Activated CD4-positive, CD25-positive, alpha-beta regulatory T cell treated with anti-CD3 and anti-CD28 coated beads, Interleukin-2, amount 50 U/mL, for 24 hours (primary cell): ENCODE results near the gene CNDP2.
"Not testable (repeated sequence)": the region's sequence is repeated elsewhere in the genome, so short reads cannot be mapped to it uniquely, and the experiment has no call there.

ENCODE experiments used
- ATAC-seq, 2 donors: fragments of 150-1000 bp; cut with Tn5 transposase; one replicate each; pipeline ENCODE4 v1.10.0; 2021; ENCODE audit warnings: mild to moderate bottlenecking in 1 of 2, moderate library complexity in 1 of 2

CNDP2 gene

GRCh38 chr18:74473976-74474640 is 22.1 kb upstream of the CNDP2 start:
- ATAC-seq: no peak

GRCh38 chr18:74476140-74476539 is 20.0 kb upstream of the CNDP2 start:
- ATAC-seq: no peak

GRCh38 chr18:74477771-74478170 is 18.4 kb upstream of the CNDP2 start:
- peak in 1 of 2 donors; percentile 41 for ATAC-seq

GRCh38 chr18:74478316-74478715 is 17.8 kb upstream of the CNDP2 start:
- ATAC-seq: no peak

GRCh38 chr18:74478880-74479279 is 17.3 kb upstream of the CNDP2 start:
- no peak for ATAC-seq

- ATAC-seq: no peak
Observed at GRCh38 chr18:74479486-74480148, 16.5 kb upstream of the CNDP2 start.

GRCh38 chr18:74480149-74480651 is 16.0 kb upstream of the CNDP2 start:
- no peak for ATAC-seq

GRCh38 chr18:74482697-74483096 is 13.5 kb upstream of the CNDP2 start:
- ATAC-seq: no peak

- ATAC-seq: no peak
Observed at GRCh38 chr18:74486119-74486849, 9.9 kb upstream of the CNDP2 start.

GRCh38 chr18:74488354-74488753 is 7.8 kb upstream of the CNDP2 start:
- no peak for ATAC-seq

- ATAC-seq: no peak
Observed at GRCh38 chr18:74488864-74489263, 7.3 kb upstream of the CNDP2 start.

GRCh38 chr18:74489676-74490075 is 6.5 kb upstream of the CNDP2 start:
- no peak for ATAC-seq

GRCh38 chr18:74492259-74492658 is 3.9 kb upstream of the CNDP2 start:
- ATAC-seq: no peak

GRCh38 chr18:74493689-74494088 is 2.5 kb upstream of the CNDP2 start:
- ATAC-seq: no peak

GRCh38 chr18:74494514-74494913 is 1.6 kb upstream of the CNDP2 start:
- no peak for ATAC-seq

- peak; percentile 12 to 16 for ATAC-seq
Observed at GRCh38 chr18:74496508-74497323, 553 bp downstream of the CNDP2 start.

GRCh38 chr18:74497324-74497676 is 1.1 kb downstream of the CNDP2 start:
- ATAC-seq: no peak

GRCh38 chr18:74497778-74498177 is 1.6 kb downstream of the CNDP2 start:
- no peak for ATAC-seq

- peak; percentile 52 to 55 for ATAC-seq
Observed at GRCh38 chr18:74498712-74499627, 2.8 kb downstream of the CNDP2 start.

GRCh38 chr18:74499633-74500032 is 3.5 kb downstream of the CNDP2 start:
- peak in 1 of 2 donors; percentile 4 for ATAC-seq

GRCh38 chr18:74500372-74500771 is 4.2 kb downstream of the CNDP2 start:
- no peak for ATAC-seq

GRCh38 chr18:74500774-74501173 is 4.6 kb downstream of the CNDP2 start:
- ATAC-seq: not testable (repeated sequence)
